ENCODE measurements around the gene EIF5A2.
"Not testable (repeated sequence)": the region's sequence is repeated elsewhere in the genome, so short reads cannot be mapped to it uniquely, and the experiment has no call there.

Gene EIF5A2

DNA sequence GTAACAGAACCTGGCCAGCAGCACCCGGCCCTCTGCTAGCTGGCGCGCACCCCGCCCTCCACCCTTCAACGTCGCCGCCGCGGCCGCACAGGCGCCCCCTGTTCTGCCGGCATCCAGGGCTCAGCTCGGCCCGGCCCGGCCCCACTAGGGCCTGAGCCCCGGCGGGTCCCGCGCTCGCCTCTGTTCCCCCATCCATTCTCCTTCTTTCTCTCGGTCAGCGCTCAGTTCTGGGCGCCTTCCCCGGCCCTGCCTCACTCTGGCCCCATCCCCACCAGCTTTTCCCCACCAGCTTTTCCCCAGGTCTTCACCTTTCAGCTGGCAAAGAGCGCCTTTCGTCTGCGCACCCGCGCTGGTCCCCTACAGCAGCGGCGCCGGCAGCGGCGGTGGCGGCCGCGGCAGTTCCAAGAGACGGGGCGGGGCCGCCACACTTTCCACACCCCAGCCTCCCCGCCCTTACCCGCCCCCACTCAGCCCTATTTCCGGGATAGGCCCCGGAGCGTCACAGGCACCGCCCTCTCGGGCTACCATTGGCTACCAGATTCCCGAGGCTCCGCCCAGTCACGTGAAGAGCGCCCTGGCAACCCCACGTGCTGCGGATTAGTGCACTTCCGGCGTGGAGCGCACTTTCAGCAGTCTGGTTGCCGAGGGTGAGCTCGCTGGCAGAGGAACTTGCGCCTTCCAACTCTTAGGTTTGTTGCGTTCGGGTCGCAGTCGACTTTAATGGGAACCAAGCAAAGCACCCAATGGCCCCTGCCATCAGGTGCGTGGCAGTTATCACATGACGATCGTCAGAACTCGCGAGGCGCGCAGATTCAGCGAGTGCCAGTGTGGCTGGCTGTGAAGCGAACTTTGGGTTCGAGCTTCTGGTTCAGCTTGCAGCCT, at the start of gene EIF5A2:
Gene EIF5A2 (minus strand): TSS at position 403 of the 882 bp plus-strand sequence. CDS start 831 bp downstream, outside the sequence.
- DNase-seq = peak; percentile 98

DNA sequence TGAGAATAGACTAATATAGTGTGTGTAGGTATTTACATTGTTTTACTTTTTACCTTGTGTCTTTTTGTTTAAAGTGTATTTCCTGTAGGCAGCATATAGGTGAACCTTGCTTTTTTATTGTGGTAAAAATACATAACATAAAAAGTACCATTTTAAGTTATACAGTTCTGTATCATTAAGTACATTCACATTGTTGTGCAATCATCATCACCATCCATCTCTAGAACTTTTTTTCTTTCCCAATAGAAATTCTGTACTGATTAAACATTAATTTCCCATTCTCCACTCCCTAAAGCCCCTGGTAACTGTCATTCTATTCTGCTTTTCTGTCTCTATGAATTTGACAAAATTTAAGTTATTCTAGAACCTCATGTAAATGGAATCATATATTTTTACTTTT, 48.2 kb upstream of the EIF5A2 start:
- no peak for DNase-seq

DNA sequence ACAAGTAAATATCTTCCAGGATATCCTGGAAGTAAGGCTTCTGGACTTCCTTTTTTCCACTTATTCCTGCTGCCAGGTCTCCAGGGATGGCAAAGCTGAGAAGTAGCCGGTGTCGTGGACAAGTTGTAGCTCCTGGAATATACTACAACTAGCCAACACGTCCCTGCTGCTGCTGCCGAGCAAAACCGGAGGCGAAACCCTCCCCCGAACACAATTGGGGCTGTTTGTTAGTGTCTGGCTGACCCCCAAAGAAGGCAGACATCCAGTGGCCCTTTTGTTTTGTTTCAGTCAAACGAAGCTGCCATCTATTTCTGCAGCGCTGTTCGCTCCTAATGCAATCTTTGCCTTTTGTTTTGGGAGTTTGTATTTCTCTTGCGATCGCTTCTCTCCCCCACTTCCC, 45.3 kb upstream of the EIF5A2 start:
- no peak for DNase-seq

DNA sequence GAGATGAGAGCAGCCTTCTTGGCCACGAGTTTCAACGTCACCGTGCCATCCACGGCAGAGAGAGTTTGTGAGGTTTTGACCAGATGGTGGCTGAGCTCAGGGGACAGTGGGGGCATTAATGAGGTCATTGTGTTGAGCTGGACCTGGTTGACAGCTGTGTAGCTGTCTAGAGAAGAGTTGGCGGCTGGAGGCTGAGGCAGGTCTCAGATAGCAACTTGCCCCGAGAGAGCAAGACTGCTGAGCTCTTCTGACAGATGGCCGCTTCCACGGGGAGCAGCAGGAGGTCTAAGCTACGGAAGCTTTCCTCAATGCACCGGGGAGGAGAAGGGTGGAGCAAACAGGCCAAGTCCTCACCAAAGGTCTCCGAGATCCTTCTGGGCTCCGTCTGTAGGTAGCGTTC, 44.8 kb upstream of the EIF5A2 start:
- no peak for DNase-seq

DNA sequence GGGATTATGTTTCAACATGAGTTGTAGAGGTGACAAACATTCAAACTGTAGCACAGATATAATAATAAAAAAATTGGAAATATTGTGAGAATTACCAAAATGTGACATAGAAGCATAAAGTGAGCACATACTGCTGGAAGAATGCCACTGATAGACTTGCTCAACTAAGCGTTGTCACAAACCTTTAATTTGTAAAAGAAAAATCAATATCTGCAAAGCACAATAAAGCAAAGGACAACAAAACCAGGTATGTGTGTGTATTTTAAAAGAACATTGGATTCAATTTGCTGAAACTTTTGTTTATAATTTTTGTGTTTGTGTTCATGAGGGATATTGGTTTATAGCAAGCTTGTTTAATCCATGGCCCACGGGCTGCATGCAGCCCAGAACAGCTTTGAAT, 40.8 kb upstream of the EIF5A2 start:
- DNase-seq = no peak

DNA sequence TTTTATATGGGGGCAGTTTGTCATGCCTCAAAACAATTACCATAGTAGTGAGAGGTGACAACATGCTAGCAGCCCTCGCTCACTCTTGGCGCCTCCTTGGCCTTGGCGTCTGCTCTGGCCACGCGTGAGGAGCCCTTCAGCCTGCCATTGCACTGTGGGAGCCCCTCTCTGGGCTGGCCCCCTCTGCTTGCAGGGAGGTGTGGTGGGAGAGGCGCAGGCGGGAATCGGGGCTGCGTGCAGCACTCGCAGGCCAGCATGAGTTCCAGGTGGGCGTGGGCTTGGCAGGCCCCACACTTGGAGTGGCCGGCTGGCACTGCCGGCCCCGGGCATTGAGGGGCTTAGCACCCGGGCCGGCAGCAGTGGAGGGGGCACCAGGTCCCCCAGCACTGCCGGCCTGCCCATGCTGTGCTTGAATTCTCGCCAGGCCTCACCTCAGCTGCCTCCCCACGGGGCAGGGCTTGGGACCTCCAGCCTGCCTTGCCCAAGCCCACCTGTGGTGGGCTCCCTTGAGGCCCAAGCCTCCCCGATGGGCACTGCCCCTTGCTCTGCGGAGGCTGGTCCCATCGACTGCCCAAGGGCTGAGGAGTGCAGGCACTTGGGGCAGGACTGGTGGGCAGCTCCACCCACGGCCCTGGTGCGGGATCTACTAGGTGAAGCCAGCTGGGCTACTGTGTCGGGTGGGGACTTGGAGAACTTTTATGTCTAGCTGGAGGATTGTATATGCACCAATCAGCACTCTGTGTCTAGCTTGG, 38.8 kb upstream of the EIF5A2 start:
- DNase-seq = no peak

DNA sequence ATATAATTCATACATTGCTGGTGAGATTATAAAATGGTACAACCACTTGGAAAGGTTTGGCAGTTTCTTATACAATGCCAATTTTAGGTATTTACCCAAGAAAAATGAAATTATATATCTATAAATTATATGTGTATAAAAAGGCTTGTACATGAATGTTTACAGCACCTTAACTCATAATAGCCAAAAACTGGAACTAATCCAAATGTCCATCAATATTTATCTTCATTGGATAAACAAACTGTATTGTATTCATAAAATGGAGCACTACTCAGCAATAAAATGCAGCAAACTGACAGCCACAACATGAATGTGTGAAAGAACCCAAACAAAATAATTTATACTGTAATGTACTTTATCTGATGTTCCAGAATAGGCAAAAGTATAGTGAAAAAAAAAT, 33.6 kb upstream of the EIF5A2 start:
- DNase-seq = no peak

DNA sequence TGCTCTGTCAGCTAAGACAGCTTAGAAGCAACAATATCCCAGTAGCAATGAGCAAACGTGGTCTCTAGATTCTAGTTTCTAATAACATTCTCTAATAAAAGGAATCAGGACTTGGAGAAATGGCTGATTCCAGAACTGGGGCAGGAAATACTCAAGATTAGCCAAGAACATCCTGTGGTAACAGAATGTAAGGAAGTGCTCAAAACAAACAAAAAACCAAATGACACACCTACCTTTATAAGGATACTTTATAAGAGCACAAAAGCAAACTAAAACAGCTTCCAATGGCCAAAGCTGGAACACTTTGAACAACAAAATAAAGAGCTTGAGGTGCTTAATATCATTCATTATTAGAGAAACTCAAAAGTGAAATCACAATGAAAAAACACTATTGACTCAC, 33.1 kb upstream of the EIF5A2 start:
- no peak for DNase-seq

DNA sequence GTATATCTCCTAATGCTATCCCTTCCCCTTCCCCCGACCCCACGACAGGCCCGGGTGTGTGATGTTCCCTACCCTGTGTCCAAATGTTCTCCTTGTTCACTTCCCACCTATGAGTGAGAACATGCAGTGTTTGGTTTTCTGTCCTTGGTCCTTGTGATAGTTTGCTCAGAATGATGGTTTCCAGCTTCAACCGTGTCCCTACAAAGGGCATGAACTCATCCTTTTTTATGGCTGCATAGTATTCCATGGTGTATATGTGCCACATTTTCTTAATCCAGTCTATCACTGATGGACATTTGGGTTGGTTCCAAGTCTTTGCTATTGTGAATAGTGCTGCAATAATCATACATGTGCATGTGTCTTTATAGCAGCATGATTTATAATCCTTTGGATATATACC, 24.6 kb upstream of the EIF5A2 start:
- not testable (repeated sequence) for DNase-seq

DNA sequence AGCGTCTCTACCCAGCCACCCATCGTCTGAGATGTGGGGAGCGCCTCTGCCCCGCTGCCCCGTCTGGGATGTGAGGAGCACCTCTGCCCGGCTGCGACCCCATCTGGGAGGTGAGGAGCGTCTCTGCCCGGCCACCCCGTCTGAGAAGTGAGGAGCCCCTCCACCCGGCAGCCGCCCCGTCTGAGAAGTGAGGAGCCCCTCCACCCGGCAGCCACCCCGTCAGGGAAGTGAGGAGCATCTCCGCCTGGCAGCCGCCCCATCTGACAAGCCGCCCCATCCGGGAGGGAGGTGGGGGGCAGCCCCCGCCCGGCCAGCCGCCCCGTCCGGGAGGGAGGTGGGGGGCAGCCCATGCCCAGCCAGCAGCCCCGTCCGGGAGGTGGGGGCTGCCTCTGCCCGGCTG, 15.1 kb upstream of the EIF5A2 start:
- not testable (repeated sequence) for DNase-seq

DNA sequence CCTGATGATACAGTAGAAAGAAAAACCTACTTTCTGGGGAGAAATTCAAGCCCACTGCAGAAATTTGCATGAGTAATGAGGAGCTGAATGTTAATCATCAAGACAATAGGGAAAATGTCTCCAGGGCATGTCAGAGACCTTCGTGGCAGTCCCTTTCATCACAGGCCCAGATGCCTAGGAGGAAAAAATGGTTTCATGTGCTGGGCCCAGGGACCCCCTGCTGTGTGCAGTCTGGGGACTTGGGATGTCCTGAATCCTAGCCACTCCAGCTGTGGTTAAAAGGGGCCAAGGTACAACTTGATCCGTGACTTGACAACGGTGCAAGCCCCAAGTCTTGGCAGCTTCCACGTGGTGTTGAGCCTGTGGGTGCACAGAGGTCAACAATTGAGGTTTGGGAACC, 10.3 kb upstream of the EIF5A2 start:
- no peak for DNase-seq

DNA sequence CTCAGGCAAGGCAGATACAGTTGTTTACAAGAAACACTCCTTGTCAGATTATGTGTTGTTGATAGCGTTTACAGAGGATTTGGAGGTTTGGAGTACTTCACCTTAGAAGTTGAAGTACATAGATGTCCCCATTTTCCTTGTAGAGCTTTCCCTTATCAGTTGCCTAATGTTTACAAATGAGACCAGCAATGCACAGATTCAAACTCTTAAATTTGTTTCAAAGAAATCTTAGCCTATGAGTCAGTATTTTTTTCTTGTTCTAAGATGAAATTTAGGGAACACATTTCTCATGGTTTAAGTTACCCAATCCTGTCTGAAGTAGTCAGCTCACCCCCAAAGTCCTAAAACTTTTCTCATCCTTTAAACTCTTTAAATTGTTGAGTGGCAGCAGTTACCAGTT, 6.3 kb upstream of the EIF5A2 start:
- no peak for DNase-seq

DNA sequence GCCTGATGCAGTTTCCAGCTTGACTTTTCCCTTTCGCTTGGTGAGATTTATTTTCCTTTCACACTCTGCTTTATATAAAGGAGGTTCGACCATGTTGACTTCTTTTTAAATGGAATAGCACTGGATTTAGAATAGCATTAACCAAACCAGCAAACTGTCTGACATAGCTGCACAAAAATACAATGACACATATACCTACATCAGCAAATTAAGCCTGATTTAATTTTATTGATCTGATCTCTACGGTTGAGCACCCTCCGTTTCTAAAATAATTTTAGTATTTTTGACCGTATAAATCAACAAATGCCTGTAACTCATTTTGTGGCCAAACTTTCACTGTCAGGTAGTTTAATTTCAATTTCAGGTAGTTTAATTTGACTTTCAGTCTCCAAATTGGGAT, 5.8 kb upstream of the EIF5A2 start:
- no peak for DNase-seq

DNA sequence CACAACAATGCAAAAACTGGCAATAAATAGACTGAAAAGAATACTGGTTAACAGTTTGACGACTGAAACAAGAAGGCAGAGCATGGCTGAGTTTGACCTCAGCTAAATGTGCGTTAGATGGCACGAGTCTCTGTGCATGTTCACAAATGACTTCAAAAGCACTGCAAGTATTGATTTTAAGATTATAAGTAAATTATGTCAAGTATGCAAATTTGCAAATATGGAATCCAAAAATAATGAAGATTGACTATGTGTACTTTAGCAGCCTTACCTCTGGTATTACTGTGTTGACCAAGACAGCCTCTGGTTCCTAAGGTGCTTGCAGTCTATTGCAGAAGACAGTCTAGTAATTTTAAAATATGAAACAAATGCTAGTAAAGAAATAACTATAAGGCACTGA, 2.6 kb upstream of the EIF5A2 start:
- DNase-seq = no peak

DNA sequence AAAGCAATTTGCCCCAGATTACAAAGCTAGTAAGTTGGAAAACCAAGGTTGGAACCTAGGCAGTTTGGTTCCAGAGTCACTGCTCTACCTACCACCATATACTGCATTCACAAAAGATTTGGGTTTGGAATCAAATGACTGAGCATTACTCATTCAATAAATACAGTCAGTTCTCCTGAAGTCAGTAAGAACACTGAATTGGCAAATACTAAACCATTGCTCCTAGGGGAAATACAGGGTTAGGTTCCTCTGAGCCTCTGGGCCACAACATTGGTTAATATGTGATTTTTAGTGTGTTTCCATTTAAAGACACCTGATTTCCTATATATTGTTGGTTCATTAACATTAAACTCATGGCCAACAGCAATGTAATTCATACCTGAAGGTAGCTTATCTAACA, 2.1 kb upstream of the EIF5A2 start:
- DNase-seq = no peak

DNA sequence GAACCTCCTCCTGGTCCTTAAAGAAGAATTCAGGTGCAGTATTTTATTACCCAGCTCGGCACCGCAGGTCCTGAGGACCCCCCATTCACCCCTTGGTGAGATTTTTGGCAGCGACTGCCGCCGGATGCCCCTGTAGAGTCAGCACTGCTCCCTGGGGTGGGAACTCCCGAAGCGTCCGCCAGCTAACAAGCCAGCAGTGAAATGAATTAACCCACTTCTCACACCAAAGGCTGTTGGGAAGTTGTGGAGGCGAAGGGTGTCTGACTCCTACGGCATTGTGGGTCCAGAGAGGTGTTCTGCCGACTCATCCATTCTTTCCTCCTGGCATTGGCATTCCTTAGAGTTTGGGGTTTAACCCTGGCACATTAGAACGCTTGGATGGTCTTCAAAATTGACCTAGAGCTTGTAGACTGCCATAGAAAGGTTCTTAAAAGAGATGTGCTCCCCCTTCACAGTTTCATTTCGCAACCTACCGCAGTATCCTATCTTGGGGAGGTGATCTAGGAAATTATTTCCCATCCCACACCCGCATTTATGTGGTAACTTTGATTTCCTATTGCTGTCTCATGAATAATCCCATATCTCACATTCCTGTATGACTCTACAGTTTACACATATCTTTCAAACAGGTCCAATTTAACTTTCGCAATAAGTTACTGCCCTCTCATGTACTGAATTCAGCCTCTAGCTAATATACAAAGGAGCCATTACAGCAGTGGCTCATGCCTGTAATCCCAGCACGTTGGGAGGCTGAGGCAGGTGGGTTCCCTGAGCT, 879 bp upstream of the EIF5A2 start:
- DNase-seq = no peak

DNA sequence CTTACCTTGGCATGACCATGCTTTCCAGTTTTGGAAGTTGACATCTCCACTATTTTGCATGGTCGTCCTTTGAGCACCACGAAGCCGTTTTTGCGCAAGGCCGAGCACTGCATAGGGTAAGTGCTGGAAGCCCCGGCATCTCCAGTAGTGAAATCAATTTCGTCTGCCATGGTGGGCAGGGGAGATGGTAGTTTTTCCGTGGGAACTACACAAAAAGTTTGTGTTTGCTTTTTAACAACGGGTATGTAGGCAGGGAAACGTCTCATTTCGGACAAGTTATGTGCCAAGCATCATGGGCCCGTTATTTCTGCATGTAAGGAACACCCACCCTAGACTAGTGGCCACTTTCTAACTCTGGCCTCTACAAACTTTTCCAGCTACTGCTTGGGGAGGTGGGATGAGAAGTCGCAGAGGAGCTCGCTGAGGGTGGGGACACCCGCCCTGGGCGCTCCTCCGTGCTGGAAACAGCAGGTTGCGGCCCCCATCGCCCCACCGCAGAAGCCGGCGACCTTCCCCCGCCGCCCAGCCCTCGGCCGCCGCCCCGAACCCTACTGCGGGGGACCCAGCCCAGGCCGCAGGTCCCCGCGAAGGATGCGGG, 701 bp downstream of the EIF5A2 start:
- DNase-seq = peak; percentile 5

DNA sequence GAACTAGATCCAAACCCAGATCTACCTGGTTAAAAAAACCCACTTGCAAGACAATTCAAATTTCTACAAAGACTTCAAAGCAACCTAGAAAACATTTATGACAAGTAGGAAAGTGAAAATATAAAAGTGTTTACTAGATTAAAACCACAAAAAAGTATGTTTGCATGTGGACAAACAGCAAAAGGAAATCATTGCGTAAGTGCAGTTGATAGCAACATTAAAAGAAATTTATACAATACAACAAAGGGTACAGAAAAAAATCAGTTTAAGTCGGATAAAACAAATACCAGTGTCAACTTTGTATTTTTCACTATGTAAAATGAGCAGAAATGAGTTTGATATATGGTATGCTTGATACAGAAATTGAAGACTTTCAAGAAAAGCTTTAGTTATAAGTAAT, 2.6 kb downstream of the EIF5A2 start:
- DNase-seq = no peak

DNA sequence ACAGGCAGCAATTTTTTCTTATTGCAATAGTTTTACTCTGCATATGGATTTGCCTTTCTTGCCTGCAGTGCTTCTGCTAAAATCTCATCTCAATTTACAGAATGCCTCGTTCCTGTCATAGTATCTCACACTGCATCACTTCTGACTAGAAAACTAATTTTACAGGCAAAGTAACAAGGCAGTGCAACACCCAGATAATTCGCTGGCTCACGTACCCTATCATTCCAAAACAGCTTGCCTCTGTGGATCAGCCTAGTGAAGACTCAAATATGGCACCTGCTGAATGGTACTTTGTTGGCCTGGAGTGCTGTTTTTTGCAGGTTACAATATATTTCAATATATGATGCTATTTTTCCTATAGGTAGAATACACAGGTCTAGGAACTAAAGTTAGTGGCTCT, 5.3 kb downstream of the EIF5A2 start:
- no peak for DNase-seq

DNA sequence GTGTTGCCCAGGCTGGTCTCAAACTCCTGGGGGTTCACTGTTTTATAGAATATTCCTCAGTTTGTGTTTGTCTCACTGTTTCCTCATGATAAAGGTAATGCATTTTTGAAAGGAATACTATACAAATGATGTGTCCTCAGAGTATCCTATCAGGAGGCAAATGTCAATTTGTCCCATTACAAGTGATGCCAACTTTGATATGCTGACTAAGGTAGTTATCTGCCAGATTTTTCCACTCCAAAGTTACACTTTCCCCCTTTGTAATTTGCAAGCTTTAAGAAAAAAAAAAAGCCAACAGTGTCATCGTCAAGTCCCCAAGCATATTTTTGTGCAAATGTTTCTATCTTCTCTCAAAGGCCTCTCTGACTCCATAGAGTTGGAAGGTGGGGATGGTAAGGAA, 9.0 kb downstream of the EIF5A2 start:
- no peak for DNase-seq

DNA sequence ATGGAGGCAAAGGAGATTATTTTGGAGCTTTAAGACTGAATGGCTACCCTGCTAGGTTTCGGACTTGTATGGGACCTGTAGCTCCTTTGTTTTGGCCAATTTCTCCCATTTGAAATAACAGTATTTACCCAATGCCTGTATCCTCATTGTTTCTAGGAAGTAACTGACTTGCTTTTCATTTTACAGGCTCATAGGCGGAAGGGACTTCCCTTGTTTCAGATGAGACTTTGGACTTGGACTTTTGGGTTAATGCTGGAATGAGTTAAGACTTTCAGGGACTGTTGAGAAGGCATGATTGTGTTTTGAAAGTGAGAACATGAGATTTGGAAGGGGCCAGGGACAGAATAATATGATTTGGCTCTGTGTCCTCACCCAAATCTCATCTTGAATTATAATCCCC, 10.5 kb downstream of the EIF5A2 start:
- no peak for DNase-seq

DNA sequence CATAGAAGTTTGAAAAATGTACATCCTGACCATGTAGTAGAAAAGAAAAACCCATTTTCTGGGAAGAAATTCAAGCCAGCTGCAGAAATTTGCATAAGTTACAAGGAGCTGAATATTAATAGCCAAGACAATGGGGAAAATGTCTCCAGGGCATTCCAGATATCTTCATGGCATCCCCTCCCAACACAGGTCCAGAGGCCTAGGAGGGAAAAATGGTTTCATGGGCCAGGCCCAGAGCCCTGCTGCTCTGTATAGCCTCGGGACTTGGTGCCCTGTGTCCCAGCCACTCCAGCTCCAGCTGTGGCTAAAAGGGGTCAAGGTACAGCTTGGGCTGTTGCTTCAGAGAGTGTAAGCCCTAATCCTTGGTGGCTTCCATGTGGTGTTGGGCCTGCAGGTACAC, 11.2 kb downstream of the EIF5A2 start:
- DNase-seq = not testable (repeated sequence)

DNA sequence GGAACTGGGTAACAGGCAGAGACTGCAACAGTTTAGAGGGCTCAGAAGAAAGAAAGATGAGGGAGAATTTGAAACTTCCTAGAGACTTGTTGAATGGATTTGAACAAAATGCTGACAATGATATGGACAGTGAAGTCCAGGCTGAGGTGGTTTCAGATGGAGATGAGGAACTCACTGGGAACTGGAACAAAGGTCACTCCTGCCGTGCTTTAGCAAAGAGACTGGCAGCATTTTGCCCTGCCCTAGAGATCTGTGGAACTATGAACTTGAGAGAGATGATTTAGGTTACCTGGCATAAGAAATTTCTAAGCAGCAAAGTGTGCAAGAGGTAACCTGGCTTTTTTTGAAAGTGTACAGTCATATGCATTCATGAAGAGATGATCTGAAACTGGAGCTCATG, 11.7 kb downstream of the EIF5A2 start:
- no peak for DNase-seq
